Spleen (tissue), 7 donors: Measurements from ENCODE around the gene SUCO.

Source experiments
- POLR2A ChIP-seq, 3 donors: fragments of 450-650 bp; IDR thresholded peaks; one replicate each; pipeline ENCODE4 v1.5.1; 2017; ENCODE audit warnings: antibody characterized with exemption in 3 of 3, mild to moderate bottlenecking in 1 of 3
- POLR2AphosphoS5 ChIP-seq, 3 donors: sonication (generic); formaldehyde crosslinking; IDR thresholded peaks; one replicate each; pipeline ENCODE4 v1.5.1; 2017; ENCODE audit warnings: antibody characterized with exemption in 3 of 3
- TF ChIP-seq, protein P1 (sequence below), 11 experiments: fragments of 200-600 bp in 7 of 11; fragments of 450-650 bp in 4 of 11; sonication (generic) in 4 of 11; IDR thresholded peaks in 8 of 11; conservative IDR thresholded peaks in 3 of 11; 1 replicate in 7 of 11; 2 replicates in 4 of 11; pipeline versions ENCODE4 v1.4.0 to v1.8.0; 2016 to 2021; ENCODE audit warnings: antibody characterized with exemption in 11 of 11, inconsistent platforms in 4 of 11, mild to moderate bottlenecking in 1 of 11
- donor health status: DM: no; HTN: no; CAD: no; lungs with moderate emphysema.
- donor health status: DM: no; HTN: no; CAD: no.
- donor health status: DM: no; HTN: no; CAD: no.

DNA sequence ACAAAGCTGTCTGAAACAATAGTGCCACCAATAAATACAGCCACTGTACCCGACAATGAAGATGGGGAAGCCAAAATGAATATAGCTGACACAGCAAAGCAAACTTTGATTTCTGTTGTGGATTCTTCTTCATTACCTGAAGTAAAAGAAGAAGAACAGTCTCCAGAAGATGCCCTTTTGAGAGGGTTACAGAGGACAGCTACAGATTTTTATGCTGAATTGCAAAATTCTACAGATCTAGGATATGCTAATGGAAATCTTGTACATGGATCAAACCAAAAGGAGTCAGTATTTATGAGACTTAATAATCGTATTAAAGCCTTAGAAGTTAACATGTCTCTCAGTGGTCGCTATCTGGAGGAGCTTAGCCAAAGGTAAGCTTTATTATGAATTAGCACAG is 56.6 kb downstream of the SUCO start:
- TF ChIP-seq, protein P1, sequence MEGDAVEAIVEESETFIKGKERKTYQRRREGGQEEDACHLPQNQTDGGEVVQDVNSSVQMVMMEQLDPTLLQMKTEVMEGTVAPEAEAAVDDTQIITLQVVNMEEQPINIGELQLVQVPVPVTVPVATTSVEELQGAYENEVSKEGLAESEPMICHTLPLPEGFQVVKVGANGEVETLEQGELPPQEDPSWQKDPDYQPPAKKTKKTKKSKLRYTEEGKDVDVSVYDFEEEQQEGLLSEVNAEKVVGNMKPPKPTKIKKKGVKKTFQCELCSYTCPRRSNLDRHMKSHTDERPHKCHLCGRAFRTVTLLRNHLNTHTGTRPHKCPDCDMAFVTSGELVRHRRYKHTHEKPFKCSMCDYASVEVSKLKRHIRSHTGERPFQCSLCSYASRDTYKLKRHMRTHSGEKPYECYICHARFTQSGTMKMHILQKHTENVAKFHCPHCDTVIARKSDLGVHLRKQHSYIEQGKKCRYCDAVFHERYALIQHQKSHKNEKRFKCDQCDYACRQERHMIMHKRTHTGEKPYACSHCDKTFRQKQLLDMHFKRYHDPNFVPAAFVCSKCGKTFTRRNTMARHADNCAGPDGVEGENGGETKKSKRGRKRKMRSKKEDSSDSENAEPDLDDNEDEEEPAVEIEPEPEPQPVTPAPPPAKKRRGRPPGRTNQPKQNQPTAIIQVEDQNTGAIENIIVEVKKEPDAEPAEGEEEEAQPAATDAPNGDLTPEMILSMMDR (IDR thresholded peaks at IDR 0.05 in 8 of 11, conservative IDR thresholded peaks at IDR 0.05 in 3 of 11): no peak
- TF ChIP-seq POLR2A (IDR thresholded peaks at IDR 0.05) (no peak), POLR2AphosphoS5 (IDR thresholded peaks at IDR 0.05) (no peak)
